Body of pancreas (tissue), 4 donors: ENCODE data around the gene CZIB.

Experiments used
- POLR2A ChIP-seq, 3 donors: fragments of 450-650 bp; IDR thresholded peaks; one replicate each; pipeline ENCODE4 v1.6.1; 2016; ENCODE audit warnings: antibody characterized with exemption in 3 of 3, mild to moderate bottlenecking in 2 of 3
- TF ChIP-seq, protein P1 (sequence below), 7 experiments: fragments of 450-650 bp in 4 of 7; fragments of 200-600 bp in 3 of 7; sonication (generic) in 3 of 7; IDR thresholded peaks; one replicate each; pipeline ENCODE4 v1.5.1; 2016 to 2019; ENCODE audit warnings: antibody characterized with exemption in 7 of 7

DNA sequence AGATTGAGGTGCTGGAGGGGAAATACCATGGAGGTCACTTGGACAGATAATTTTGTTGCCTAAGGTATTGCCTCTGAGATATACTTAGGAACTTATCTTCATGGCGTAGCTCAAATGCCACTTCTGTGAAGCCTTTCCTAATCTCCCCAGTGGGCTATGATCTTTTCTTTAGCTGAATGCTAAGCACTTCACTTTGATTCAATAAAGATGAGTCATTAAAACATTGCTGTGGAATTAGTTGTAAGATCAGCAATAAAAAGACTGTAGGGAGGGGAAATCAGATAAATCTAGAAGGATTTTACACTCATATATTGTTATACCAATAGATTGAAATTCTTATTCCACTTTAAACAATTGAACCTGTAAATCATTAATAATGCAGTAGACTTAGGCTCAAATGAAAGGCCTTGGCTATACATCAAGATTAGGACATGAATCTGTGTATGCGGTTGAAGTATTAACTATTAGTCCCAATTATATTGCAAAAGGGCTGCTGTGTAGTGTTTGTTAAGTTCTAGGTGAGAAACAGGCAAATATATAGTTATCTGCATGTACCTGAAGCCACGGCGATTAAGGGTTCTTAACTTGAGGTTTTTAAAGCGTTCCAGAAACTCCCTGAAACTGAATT lies 37.1 kb upstream of the CZIB start:
- TF ChIP-seq POLR2A (IDR thresholded peaks at IDR 0.05): no peak
- TF ChIP-seq, protein P1, sequence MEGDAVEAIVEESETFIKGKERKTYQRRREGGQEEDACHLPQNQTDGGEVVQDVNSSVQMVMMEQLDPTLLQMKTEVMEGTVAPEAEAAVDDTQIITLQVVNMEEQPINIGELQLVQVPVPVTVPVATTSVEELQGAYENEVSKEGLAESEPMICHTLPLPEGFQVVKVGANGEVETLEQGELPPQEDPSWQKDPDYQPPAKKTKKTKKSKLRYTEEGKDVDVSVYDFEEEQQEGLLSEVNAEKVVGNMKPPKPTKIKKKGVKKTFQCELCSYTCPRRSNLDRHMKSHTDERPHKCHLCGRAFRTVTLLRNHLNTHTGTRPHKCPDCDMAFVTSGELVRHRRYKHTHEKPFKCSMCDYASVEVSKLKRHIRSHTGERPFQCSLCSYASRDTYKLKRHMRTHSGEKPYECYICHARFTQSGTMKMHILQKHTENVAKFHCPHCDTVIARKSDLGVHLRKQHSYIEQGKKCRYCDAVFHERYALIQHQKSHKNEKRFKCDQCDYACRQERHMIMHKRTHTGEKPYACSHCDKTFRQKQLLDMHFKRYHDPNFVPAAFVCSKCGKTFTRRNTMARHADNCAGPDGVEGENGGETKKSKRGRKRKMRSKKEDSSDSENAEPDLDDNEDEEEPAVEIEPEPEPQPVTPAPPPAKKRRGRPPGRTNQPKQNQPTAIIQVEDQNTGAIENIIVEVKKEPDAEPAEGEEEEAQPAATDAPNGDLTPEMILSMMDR (IDR thresholded peaks at IDR 0.05): no peak
